HUDEP-2 (cell line): ENCODE measurements around the gene POU3F2.
A peak's percentile ranks its signal among the peaks of the same experiment; 100 is the strongest.

Experiments used
- DNase-seq, 76 experiments: peaks; one replicate each; lab custom pipeline; 2025; ENCODE audit not compliant: unreplicated experiment in 76 of 76; lab: John Stamatoyannopoulos, UW

Gene POU3F2

DNA sequence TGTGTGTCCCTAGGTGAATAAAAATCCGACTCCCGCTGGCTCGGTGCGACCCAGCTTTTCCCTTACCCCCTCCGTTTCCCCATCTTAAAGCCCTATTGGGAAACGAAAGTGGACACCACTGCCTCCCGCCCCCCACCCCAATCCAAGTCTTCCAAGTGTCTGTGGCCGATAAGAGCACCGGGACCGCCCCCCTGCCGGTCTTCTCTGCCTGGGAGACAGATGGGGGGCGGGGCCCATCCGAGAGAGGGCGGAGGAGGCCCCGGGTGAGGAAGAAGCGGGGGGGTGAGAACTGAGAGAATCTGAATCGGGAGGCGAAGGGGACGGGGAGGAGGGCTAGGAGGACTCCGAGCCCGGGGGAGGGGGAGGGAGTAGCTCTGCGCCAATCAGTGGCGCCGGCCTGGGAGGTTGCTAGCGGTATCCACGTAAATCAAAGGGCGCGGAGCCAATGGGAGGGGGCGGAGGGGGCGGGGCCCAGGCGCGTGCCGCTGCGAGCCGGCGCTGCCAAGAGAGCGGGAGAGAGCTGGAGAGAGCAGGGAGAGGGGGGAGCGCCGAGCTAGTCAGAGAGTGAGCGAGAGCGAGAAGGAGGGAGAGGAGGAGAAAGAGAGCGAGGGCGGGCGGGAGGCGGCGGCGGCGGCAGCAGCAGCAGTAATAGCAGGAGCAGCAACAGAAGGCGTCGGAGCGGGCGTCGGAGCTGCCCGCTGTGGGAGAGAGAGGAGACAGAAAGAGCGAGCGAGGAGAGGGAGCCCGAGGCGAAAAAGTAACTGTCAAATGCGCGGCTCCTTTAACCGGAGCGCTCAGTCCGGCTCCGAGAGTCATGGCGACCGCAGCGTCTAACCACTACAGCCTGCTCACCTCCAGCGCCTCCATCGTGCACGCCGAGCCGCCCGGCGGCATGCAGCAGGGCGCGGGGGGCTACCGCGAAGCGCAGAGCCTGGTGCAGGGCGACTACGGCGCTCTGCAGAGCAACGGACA is at the start of gene POU3F2:
TSS of gene POU3F2 (plus strand) at position 515 of the 972 bp plus-strand sequence. CDS start at position 815, 300 bp downstream.
- peak in 63 of 76 experiments; percentile 23 to 86 (median 62) for DNase-seq

DNA sequence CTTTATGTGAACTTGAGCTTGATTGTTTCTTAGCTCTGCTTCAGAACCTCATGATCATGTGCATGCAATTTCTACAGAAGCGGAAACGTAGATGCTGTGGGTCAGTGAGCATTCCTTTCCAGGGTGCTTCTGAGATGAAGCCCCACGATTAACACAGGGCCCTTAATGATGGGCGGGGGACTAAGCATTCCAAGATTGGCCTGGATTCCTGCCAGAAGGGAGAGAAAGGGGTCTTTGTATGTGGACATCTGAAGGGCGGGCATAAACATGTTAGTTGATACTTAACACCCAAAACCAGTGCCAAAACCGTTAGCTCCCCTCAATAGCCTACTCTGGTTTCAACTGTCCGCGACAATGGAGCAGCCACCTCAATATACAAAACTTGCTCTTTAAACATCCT is 46.9 kb upstream of the POU3F2 start:
- DNase-seq, result no peak

DNA sequence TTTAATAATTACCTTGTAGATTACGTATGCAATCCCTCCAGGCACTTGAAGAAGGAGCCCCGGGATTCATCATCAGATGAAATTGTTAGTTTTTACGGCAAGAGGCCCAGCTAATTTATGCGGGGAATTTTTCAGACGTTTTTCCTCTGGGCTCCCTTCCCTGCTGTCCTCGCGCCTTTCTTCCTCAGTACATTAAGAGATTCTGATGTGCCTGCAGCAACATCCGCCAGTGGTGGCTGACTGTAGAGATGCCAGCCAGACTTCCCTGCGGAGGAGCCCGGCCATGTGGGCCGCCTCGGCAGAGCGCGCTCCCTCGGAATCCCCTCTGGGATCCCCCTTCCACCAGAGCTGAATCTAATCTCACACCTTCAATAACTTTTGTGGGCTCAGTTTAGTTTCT is 46.4 kb upstream of the POU3F2 start:
- DNase-seq, result no peak

GRCh38 chr6:98794307-98794842 is 40.0 kb upstream of the POU3F2 start:
- DNase-seq, result no peak

DNA sequence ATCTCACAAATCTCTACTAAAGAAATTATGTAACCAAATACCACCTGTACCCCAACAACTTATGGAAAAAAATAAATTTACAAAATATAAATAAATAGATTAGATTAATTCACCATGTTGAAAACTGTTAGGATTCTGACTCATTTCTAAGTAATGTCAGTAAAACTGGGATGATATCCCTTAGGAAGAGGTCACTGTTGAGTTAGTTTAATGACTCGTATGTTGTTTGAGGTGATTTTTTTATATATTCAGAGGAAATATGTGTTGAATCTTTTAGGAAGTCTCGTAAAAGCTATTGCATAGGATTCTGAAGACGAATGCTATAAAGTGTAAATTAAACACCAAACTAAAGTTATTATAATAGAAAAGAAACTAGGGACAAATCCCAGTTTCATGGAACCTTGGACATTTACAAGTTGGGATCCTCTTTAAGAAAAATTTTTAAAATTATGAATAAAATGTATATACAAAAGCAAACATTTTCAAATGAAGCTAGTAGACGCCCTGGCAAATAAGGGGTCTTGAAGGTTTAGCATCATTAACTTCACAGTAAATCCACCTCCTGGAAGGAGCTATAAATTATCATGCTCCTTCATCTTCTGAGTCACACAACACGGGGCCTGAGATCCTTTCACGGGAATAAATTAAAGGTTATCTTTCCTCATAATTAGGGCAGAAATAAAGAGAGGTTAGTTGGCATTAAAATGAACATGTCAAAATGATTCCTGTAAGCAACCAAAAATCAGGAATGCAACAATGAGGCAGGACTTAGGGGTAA is 37.0 kb upstream of the POU3F2 start:
- no peak for DNase-seq

DNA sequence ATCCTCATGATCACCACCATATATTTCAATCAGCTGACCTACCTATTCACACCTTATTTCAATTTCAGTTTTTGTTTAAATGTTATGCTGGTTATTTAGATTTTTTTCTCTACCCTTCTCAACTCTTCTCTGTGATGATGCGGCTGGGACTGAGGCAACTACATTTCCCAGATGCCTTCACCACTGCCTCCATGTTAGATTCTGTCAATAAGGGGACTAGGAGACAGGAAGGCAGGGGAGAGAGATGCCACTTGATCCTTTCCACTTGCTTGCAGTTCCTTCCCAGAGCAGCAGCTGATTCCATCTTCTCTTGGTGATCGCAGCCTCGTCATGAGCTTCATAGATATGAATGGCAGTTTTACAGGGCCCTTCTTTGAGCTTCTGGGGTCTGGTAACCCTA is 33.5 kb upstream of the POU3F2 start:
- no peak for DNase-seq

DNA sequence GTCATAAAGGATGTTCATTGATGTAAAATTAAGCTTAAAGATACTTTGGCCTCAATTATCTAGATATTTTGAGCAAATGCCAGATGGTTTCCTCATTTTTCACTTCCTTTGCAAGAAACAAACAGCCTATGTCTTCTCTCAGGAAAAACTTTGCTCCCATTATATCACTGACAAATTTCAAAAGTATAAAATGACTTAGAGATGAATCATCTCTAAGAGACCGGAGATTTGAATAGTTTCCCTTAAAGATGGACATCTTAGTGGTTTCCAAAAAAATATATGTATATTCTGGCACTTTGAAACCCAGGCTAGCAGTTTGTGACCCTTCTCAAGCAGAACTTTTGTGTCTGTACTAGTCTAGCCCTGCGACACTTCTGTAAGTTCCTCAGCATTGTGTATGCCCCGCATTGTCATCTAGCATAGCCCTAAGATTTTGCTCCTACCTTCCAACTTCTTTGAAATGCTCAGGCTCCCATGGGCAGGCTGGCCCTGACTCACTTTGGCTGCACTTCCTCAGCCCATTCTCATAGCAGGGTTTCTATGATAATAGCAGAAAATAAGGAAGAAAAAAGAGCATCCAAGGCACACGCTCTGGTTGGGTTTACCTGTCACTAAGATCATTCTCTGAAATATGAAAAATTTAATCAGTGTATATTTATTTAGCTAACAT is 25.7 kb upstream of the POU3F2 start:
- DNase-seq, result no peak

DNA sequence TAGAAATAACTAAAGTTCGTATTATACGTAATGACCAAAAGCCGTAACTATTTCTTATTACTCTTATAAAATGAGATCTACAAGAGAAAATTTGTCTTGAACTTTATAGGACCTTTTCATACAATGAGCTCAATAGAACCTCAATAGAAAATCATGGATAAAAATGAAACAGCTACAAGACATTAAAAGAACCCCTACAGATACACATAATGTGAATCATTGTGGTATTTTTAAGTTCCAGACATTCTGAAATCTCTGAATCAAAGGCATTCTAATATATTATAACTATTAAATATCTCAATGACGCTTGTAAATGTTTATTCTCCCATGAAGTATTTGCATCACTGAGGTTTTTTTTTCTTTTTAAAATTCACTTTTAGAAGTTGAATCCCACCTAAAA is 22.2 kb upstream of the POU3F2 start:
- no peak for DNase-seq

GRCh38 chr6:98816799-98817198 is 17.6 kb upstream of the POU3F2 start:
- no peak for DNase-seq

DNA sequence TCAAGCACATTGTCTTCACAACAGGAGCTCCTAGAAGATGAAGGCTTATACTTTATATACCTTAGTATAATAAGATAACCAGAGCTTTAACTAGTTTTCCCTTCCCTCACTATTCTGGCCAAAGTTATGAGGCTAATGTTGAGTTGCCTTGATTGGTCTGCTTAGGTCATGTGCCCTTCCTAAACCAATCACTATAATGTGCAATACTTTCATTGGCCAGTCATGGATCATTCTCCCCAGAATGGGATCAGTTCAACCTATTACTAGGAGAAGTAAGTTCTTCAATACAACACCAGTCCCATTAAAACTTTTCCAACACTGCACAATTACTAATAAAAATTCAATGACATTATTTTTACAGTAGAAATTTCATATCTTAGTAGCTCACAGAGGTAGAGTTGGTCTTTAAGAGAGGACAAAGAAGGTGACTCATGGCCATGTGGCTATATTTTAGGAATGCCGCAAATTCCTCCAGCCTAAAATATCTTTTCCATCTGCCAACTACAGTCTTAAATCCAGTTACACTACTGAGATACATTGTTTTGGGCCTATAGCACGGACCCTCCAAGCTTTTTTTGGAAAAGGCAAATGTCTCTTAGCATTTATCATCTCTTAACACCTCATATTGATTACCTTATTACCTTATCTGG is 12.5 kb upstream of the POU3F2 start:
- no peak for DNase-seq

DNA sequence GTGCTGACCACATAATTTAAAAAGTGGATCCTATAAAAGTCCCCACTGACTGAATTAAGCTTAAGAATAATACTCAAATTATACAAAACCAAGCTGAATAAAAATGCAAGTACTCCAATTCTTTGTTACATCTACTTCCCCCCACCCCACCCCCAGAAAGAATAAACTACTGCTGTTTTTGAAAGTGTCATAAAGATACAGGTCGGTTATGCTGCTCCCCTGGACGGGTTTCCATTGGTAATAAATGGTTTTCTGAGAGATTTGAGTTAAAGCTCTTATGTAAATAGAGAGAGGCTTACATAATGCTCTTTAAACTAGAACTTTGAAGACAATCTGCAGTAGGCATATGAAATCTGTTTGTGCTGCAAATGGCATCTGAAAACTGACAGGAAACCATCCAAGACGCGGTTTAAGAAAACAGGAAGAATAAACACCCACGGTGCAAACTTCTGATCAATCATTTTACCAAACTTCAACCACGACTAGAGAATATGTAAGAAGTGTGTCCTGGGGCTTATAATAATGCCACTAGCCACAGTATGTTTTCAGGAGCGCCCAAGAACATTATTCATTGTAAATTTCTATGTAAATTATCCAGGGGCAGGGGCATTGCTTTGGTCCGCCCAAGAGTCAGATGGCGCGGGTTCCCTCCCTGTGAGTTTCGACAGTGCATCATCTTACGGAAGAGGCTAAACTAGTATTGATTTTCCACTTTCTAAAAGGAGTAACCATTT is 10.8 kb upstream of the POU3F2 start:
- no peak for DNase-seq

GRCh38 chr6:98824162-98824901 is 10.0 kb upstream of the POU3F2 start:
- DNase-seq, result no peak

GRCh38 chr6:98824902-98825599 is 9.3 kb upstream of the POU3F2 start:
- no peak for DNase-seq

DNA sequence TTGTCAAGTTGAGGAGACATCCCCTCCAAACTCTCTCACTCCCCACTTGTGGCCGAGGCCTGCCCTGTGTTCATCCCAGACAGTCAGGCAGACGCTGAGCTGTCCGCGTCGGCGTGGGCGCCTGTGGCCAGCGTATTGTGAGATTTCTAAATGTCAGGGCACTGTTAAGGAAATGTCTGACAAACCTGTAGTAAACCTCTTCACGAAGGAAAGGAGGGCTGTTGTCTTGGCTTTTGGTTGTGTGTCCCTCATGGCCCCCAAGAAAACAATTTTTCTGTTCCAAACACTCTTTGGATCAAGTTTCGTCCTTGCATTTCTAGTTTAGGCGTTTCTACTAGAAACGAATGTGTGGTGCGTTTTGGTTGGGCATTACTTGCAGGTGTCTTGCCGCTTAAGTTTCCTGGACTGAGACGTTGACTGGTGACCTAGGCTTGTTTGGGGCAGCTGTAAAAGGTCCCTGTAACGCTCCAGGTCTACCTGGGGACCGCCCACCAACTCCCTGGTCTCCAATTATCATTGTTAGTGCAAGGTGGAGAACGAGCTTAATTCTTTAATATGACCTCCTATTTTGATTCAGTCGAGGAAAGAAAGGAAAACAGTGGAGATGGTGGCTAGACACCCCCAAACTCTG is 8.7 kb upstream of the POU3F2 start:
- no peak for DNase-seq

GRCh38 chr6:98827295-98828159 is 6.8 kb upstream of the POU3F2 start:
- DNase-seq, result no peak

DNA sequence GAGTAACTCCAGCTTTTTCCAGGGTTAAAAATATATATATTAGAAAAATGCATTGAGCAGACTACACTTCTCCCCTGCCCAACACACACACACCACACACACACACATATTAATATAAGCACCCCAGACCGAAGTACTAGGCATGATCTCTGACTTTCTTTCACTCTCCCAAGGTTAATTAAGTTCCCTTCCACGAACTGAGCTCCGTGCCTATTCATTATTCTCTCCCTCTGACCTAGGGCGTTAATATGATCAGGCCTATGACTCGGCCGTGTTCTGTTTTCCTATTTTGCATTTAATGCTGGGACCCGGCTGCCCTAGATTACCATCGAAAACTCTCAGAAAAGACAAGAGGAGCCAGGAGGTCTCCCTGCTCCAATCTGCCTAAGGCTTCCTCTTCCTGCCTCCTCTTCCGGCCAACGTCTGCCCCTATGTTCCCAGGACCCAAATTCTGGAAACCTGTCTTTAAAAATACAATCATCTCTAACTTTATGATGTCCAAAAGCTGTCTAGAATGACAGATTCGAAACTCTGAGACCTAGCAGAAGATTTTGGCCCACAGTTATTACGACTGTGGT is 6.1 kb upstream of the POU3F2 start:
- no peak for DNase-seq

GRCh38 chr6:98828941-98829411 is 5.4 kb upstream of the POU3F2 start:
- no peak for DNase-seq
